Smooth muscle cell of the pulmonary artery (primary cell): ENCODE data around the gene FANCB. TPM values are rescaled to one million over a fixed set of nuclear protein-coding genes. Genes with fewer than 3 reads are reported as not detected.

Source experiments
- total RNA-seq: library from RNA; depleted of rRNA; stranded (reverse); fragments of >200 nt; gene quantifications from 2 replicates; pipeline ENCODE4 v1.2.3, GENCODE V29; 2014

Gene FANCB
- total RNA-seq: 3.3 and 4.8 TPM in 2 replicates

DNA sequence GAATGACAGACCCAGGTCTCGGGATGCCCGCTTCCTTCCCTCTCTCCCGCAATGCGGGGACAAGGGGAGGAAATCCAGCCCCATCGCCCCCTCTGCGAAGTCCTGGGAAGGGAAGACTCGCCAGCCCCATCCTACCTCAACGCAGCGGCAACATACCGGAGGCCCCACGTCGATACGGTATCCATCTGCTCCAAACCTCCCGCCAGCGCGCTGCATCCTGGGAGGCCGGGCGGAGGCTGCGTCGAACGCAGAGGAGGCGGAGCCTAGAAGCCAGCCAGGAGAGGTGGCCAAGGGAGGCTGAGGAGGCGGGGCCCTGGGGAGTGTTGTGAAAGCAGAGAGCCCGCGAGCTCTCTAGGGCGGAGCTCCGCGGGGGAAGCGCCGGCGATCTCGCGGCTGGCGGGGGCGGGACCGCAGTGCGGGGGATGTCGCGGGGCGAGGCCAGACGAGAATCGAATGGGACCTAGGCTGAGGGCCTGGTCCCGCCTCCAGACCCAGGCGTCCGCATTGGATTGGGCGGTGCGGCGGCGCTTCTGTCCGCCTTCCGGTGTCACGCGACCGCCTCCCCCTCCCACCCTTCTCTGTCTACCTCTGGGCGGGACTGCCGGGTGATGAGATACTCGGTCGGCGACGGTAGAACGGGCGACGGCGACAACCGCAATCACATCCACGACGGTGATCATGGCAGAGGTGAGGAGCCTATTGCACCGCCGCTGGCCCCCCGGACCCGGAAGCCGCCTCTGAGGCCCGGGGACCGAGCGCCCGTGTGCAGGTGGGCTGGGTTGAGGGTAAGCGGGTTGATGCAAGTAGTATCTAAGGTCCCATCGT lies at the start of gene FANCB, which contains the start of gene MOSPD2:
TSS of gene FANCB (minus strand) at position 219 of the 825 bp plus-strand sequence. CDS start 7,559 bp downstream, outside the sequence.
TSS of gene MOSPD2 (plus strand) at position 571 of the 825 bp plus-strand sequence. CDS start at position 679, 108 bp downstream.

Other genes with a start within 250 kb of the FANCB start
- 13.0 and 13.7 TPM in 2 replicates for gene MOSPD2, start 352 bp upstream of the FANCB start, total RNA-seq